ENCODE data around the gene NFAT5. TPM values are rescaled to one million over a fixed set of nuclear protein-coding genes. Genes with fewer than 3 reads are reported as not detected.

NFAT5 gene
- total RNA-seq, 1 donor from 2014 or later: 13.9 TPM

DNA sequence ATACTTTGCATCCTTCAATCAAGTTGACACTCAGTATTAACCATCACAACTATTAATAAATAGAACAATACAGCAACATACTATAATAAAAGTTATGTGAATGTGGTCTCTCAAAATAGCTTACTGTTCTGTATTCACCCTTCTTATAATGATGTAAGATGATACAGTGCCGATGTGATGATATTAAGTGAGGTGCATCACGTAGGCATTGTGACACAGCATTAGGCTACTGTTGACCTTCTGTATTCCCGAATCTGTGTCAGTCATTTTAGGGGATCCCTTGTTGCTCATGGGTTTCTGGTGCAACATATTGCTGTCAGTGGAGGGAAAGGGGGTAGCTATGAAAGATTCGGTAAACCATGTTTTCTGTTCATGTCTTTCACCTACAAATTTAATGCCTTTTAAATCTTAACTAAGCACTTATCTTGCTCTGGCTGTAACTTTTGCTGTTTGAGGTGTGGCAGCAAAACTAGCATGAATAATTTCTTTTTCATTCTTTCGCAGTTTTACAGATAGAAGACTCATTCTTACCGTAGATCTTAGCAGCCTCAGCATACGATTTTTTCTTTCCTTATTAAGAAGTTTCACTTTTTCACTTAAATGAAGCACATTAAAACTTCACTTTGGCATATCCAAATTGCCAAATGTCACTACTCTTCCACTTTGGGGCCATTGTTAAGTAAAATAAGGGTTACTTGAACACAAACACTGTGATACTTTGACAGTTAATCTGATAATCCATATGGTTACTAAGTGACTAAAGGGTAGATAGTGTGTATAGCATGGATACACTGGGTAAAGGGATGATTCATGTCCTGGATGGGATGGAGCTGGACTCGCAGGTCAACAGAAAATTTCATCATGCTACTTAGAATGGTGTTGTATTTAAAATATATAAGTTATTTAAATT is 29.6 kb downstream of the NFAT5 start:
- Histone ChIP-seq H3K4me3 (no peak overlapping the region), H3K27me3 (ENCODE audit: low read depth) (no peaks in the 10 kb centered on the region), H3K36me3 (no peaks in the 10 kb centered on the region), H3K27ac (replicated peaks) (no peak overlapping the region), H3K4me1 (peaks cover 45% of the 10 kb centered on the region), H3K9me3 (replicated peaks) (no peaks in the 10 kb centered on the region)
- DNase-seq: no peak
- intact Hi-C loops (cut with micrococcal nuclease): no loop called here
- TF ChIP-seq, protein P1, sequence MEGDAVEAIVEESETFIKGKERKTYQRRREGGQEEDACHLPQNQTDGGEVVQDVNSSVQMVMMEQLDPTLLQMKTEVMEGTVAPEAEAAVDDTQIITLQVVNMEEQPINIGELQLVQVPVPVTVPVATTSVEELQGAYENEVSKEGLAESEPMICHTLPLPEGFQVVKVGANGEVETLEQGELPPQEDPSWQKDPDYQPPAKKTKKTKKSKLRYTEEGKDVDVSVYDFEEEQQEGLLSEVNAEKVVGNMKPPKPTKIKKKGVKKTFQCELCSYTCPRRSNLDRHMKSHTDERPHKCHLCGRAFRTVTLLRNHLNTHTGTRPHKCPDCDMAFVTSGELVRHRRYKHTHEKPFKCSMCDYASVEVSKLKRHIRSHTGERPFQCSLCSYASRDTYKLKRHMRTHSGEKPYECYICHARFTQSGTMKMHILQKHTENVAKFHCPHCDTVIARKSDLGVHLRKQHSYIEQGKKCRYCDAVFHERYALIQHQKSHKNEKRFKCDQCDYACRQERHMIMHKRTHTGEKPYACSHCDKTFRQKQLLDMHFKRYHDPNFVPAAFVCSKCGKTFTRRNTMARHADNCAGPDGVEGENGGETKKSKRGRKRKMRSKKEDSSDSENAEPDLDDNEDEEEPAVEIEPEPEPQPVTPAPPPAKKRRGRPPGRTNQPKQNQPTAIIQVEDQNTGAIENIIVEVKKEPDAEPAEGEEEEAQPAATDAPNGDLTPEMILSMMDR (IDR thresholded peaks at IDR 0.05; ENCODE audit: borderline replicate concordance): no peak

DNA sequence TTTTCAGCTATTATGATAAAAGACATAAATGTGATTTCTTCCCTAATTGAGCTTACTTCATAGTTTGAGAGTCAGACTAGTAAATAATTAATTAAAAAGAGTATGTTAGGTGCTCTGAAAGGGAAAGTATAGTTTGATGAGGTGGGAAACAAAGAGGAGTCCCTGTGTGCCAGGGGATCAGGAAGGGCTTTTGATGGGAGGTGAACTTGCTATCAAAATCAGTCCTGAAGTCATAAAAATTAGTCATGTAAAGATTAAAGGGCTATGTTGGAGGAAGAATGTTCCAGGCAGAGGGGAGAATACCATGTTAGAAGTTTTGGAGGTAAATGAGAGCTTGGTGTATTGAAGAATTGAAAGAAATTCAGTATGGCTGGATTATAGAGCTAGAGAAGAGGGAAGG is 31.0 kb downstream of the NFAT5 start:
- DNase-seq: no peak
- intact Hi-C loops (cut with micrococcal nuclease): no loop called here
- Histone ChIP-seq H3K27me3 (ENCODE audit: low read depth) (no peaks in the 10 kb centered on the region), H3K4me3 (no peak overlapping the region), H3K9me3 (replicated peaks) (no peaks in the 10 kb centered on the region), H3K36me3 (no peaks in the 10 kb centered on the region), H3K4me1 (peaks cover 34% of the 10 kb centered on the region), H3K27ac (replicated peaks) (no peak overlapping the region)
- TF ChIP-seq, protein P1 (IDR thresholded peaks at IDR 0.05; ENCODE audit: borderline replicate concordance): no peak

DNA sequence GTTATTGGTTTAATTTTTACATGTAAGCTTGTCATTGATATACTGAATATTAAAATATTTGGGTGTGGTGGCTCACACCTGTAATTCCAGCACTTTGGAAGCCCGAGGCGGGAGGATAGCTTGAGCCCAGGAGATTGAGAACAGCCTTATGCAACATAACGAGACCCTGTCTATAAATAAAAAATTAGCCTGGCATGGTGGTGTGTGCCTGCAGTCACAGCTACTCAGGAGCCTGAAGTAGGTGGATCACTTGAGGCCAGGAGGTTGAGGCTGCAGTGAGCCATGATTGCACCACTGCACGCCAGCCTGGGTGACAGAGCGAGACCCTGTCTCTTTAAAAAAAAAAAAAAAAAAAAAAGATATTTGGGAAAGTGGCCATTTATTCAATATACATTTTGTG is 32.3 kb downstream of the NFAT5 start:
- Histone ChIP-seq H3K27me3 (ENCODE audit: low read depth) (no peaks in the 10 kb centered on the region), H3K4me1 (peaks cover 34% of the 10 kb centered on the region), H3K36me3 (no peaks in the 10 kb centered on the region), H3K9me3 (replicated peaks) (no peaks in the 10 kb centered on the region), H3K4me3 (no peak overlapping the region), H3K27ac (replicated peaks) (no peak overlapping the region)
- intact Hi-C loops (cut with micrococcal nuclease): no loop called here
- TF ChIP-seq, protein P1 (IDR thresholded peaks at IDR 0.05; ENCODE audit: borderline replicate concordance): no peak
- no peak for DNase-seq

DNA sequence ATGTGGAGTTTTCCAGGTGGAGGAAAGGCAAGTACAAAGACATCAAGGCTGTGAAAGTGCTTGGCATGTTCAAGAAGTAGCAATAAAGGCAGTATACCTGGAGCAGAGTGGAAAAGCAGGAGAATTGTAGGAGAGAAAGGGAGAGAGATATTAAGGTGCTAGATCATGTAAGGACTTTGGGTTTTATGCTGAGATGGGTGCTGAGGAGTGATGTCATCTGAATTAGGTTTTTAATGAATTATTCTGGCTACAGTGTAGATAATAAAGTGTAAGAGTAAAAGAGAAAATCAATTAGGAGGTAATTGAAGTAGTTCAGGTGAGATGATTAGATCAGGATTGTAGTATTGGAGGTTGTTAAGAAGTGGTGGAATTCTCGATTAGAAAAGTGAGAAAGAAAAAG is 34.0 kb downstream of the NFAT5 start:
- Histone ChIP-seq H3K9me3 (replicated peaks) (no peaks in the 10 kb centered on the region), H3K27ac (replicated peaks) (no peak overlapping the region), H3K36me3 (no peaks in the 10 kb centered on the region), H3K4me3 (no peak overlapping the region), H3K4me1 (peaks cover 34% of the 10 kb centered on the region), H3K27me3 (ENCODE audit: low read depth) (no peaks in the 10 kb centered on the region)
- intact Hi-C loops (cut with micrococcal nuclease): no loop called here
- TF ChIP-seq, protein P1 (IDR thresholded peaks at IDR 0.05; ENCODE audit: borderline replicate concordance): no peak
- no peak for DNase-seq

DNA sequence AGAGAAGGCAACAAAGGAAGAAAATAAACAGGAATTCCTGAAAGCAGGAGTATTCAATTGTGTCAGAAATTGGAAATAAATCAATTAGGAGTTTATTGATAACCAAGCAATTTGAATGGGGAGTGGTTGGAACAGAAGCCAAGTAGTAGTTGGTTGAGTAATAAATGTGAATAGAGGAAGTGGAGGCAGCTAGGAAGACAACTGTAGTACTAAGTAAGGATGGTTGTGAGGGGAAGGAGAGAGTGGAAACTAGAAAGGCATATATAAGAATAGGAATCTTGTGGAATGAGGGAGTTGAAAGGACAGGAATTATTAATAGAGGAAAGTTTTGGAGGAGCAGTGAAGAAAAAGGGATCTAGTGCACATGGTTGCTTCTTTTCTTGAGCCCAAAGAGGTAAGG is 34.4 kb downstream of the NFAT5 start:
- Histone ChIP-seq H3K36me3 (no peaks in the 10 kb centered on the region), H3K9me3 (replicated peaks) (no peaks in the 10 kb centered on the region), H3K4me3 (no peak overlapping the region), H3K27me3 (ENCODE audit: low read depth) (no peaks in the 10 kb centered on the region), H3K27ac (replicated peaks) (no peak overlapping the region), H3K4me1 (peaks cover 30% of the 10 kb centered on the region)
- DNase-seq: no peak
- TF ChIP-seq, protein P1 (IDR thresholded peaks at IDR 0.05; ENCODE audit: borderline replicate concordance): no peak
- intact Hi-C loops (cut with micrococcal nuclease): no loop called here

All from left ventricle myocardium inferior (tissue), 1 donor.